ENCODE measurements around the gene ST6GALNAC3.

ST6GALNAC3 gene

GRCh38 chr1:76480827-76481226 lies 406.3 kb downstream of the ST6GALNAC3 start (continued):
- TF ChIP-seq SP7 (tag by site-specific recombination; IDR thresholded peaks at IDR 0.05) (no peak), ZNF449 (tag by site-specific recombination; IDR thresholded peaks at IDR 0.05) (no peak), ZBTB6 (tag by site-specific recombination; IDR thresholded peaks at IDR 0.05) (no peak)

- TF ChIP-seq ZNF843 (tag by site-specific recombination; IDR thresholded peaks at IDR 0.05) (no peak), YY1 (tag by site-specific recombination; IDR thresholded peaks at IDR 0.05) (no peak), ZBTB1 (tag by site-specific recombination; IDR thresholded peaks at IDR 0.05) (no peak), PRDM1 (tag by site-specific recombination; IDR thresholded peaks at IDR 0.05) (no peak), ZNF600 (tag by site-specific recombination; IDR thresholded peaks at IDR 0.05) (no peak), ZNF311 (tag by site-specific recombination; IDR thresholded peaks at IDR 0.05; ENCODE audit: borderline replicate concordance) (no peak), ZNF146 (tag by site-specific recombination; IDR thresholded peaks at IDR 0.05) (no peak), ZBTB11 (tag by site-specific recombination; conservative IDR thresholded peaks at IDR 0.05; ENCODE audit: low read depth) (no peak), AEBP2 (tag by site-specific recombination; IDR thresholded peaks at IDR 0.05; ENCODE audit: borderline replicate concordance) (no peak), BCL6B (tag by site-specific recombination; IDR thresholded peaks at IDR 0.05) (no peak), ZNF10 (tag by site-specific recombination; IDR thresholded peaks at IDR 0.05) (no peak), ZSCAN18 (tag by site-specific recombination; IDR thresholded peaks at IDR 0.05) (no peak)
- H3K27ac ChIP-seq (ENCODE audit: extremely low read depth, low read depth, low read length), result no peak overlapping the region
- POLR2A ChIA-PET, result no interaction called here
- no peaks in the 10 kb centered on the region for H3K4me1 ChIP-seq (ENCODE audit: control insufficient read depth, insufficient read depth, low read length)
- CTCF ChIA-PET, result interaction anchor here (0.6 kb wide), 1 partner anchor 9 kb away, joined by 3 read pairs; no protein-coding TSS in a partner anchor
- no peak overlapping the region for H3K4me3 ChIP-seq (ENCODE audit: low read depth, low read length)
- no peaks in the 10 kb centered on the region for H3K9me3 ChIP-seq (ENCODE audit: control insufficient read depth, insufficient read depth, low read depth, low read length)
- H3K36me3 ChIP-seq (ENCODE audit: control insufficient read depth in 2 of 2, insufficient read depth in 1 of 2, low read length in 2 of 2), result no peaks in the 10 kb centered on the region
Observed at GRCh38 chr1:76481672-76482071, 407.1 kb downstream of the ST6GALNAC3 start.

Data from HEK293 (cell line).